Smooth muscle cell of the brain vasculature (primary cell): Measurements from ENCODE around the gene NUP214.
"Not testable (repeated sequence)": the region's sequence is repeated elsewhere in the genome, so short reads cannot be mapped to it uniquely, and the experiment has no call there.

Experiments
- DNase-seq: peaks from one replicate; pipeline ENCODE4 v3.0.0-alpha.2; 2012; ENCODE audit warnings: low read depth, low spot score

Gene NUP214

GRCh38 chr9:131233995-131234394, 108.6 kb downstream of the NUP214 start:
- no peak for DNase-seq

GRCh38 chr9:131234799-131235479, 109.6 kb downstream of the NUP214 start:
- DNase-seq, result no peak

- no peak for DNase-seq
Measured at GRCh38 chr9:131235480-131235851, 110.1 kb downstream of the NUP214 start.

GRCh38 chr9:131236161-131236560, 110.8 kb downstream of the NUP214 start:
- no peak for DNase-seq

- no peak for DNase-seq
Measured at GRCh38 chr9:131236761-131237160, 111.4 kb downstream of the NUP214 start.

- DNase-seq, result no peak
Measured at GRCh38 chr9:131237291-131237690, 111.9 kb downstream of the NUP214 start.

GRCh38 chr9:131237931-131238401, 112.6 kb downstream of the NUP214 start:
- peak; percentile 31 for DNase-seq

- DNase-seq, result peak; percentile 43
Measured at GRCh38 chr9:131238402-131239021, 113.1 kb downstream of the NUP214 start.

GRCh38 chr9:131239161-131239975, 114.0 kb downstream of the NUP214 start:
- DNase-seq, result no peak

- DNase-seq, result no peak
Measured at GRCh38 chr9:131240047-131240921, 114.9 kb downstream of the NUP214 start.

GRCh38 chr9:131244331-131244730, 118.9 kb downstream of the NUP214 start:
- not testable (repeated sequence) for DNase-seq

GRCh38 chr9:131246618-131247017, 121.2 kb downstream of the NUP214 start:
- DNase-seq, result no peak

GRCh38 chr9:131252120-131252519, 126.7 kb downstream of the NUP214 start:
- DNase-seq, result no peak

- DNase-seq, result no peak
Measured at GRCh38 chr9:131253891-131254491, 128.6 kb downstream of the NUP214 start.

- DNase-seq, result no peak
Measured at GRCh38 chr9:131254626-131255025, 129.2 kb downstream of the NUP214 start.

GRCh38 chr9:131255676-131256197, 130.4 kb downstream of the NUP214 start:
- no peak for DNase-seq

- no peak for DNase-seq
Measured at GRCh38 chr9:131257266-131258025, 132.1 kb downstream of the NUP214 start.

- DNase-seq, result no peak
Measured at GRCh38 chr9:131258186-131258585, 132.8 kb downstream of the NUP214 start.

GRCh38 chr9:131258698-131259431, 133.5 kb downstream of the NUP214 start:
- DNase-seq, result no peak
